ENCODE measurements around the gene RIN2.
A peak's percentile ranks its signal among the peaks of the same experiment; 100 is the strongest.

The RIN2 gene

GRCh38 chr20:19781235-19781634 is 23.2 kb downstream of the RIN2 start:
- Histone ChIP-seq H3K27me3 (peaks cover 20% of the 10 kb centered on the region), H3K4me1 (no peaks in the 10 kb centered on the region), H3K4me3 (ENCODE audit: low read depth, low read length) (no peak overlapping the region), H3K9me3 (no peaks in the 10 kb centered on the region), H3K36me3 (no peaks in the 10 kb centered on the region)
- no peak for DNase-seq
- TF ChIP-seq, protein P1, sequence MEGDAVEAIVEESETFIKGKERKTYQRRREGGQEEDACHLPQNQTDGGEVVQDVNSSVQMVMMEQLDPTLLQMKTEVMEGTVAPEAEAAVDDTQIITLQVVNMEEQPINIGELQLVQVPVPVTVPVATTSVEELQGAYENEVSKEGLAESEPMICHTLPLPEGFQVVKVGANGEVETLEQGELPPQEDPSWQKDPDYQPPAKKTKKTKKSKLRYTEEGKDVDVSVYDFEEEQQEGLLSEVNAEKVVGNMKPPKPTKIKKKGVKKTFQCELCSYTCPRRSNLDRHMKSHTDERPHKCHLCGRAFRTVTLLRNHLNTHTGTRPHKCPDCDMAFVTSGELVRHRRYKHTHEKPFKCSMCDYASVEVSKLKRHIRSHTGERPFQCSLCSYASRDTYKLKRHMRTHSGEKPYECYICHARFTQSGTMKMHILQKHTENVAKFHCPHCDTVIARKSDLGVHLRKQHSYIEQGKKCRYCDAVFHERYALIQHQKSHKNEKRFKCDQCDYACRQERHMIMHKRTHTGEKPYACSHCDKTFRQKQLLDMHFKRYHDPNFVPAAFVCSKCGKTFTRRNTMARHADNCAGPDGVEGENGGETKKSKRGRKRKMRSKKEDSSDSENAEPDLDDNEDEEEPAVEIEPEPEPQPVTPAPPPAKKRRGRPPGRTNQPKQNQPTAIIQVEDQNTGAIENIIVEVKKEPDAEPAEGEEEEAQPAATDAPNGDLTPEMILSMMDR (IDR thresholded peaks at IDR 0.05; ENCODE audit: low read depth, low read length), result no peak

- H3K36me3 ChIP-seq, result no peaks in the 10 kb centered on the region
- no peaks in the 10 kb centered on the region for H3K4me1 ChIP-seq
These were observed 24.6 kb downstream of the RIN2 start for GRCh38 chr20:19782669-19783068.

GRCh38 chr20:19783966-19784401 is 25.9 kb downstream of the RIN2 start:
- no peaks in the 10 kb centered on the region for H3K4me1 ChIP-seq
- TF ChIP-seq, protein P1 (IDR thresholded peaks at IDR 0.05; ENCODE audit: low read depth, low read length), result no peak
- no peaks in the 10 kb centered on the region for H3K9me3 ChIP-seq
- no peak overlapping the region for H3K4me3 ChIP-seq (ENCODE audit: low read depth, low read length)
- DNase-seq, result peak; percentile 27
- no peaks in the 10 kb centered on the region for H3K36me3 ChIP-seq
- H3K27me3 ChIP-seq, result peaks cover 6% of the 10 kb centered on the region

More at GRCh38 chr20:19782669-19783068, 24.6 kb downstream of the RIN2 start:
- H3K27me3 ChIP-seq, result peaks cover 19% of the 10 kb centered on the region
- TF ChIP-seq, protein P1 (IDR thresholded peaks at IDR 0.05; ENCODE audit: low read depth, low read length), result no peak
- H3K4me3 ChIP-seq (ENCODE audit: low read depth, low read length), result no peak overlapping the region
- DNase-seq, result no peak
- no peaks in the 10 kb centered on the region for H3K9me3 ChIP-seq

DNA sequence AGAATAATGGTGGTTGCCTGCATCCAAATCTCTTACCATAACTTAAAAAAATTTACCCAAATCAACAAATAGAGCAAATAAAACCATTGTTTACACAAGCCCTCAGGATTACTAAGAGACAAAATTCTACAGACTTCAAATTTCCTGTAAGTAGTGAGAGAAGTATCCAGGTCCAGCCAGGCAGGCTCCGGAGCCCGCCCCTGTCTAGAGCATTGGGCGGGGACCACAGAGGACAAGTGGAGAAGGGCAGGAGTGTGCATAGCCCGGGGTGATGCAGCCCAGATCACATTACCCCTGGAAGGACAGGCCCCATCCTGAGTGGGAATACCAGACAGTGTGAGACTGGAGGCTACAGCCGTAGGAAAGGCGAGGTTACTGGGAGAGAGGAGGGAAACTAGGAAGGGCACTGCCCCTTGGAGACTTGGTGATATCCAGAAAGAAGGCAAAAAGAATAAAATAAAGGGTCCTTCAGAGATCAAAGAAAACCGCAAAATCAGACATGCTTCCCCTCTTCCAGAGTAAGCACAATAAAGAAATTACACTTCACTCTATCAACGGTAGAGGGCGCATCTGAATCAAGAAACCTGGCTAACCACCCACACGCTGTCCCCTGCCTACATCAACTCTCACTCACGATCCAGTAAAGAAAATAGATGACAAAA is 26.6 kb downstream of the RIN2 start:
- peak; percentile 42 for DNase-seq
- Histone ChIP-seq H3K4me1 (no peaks in the 10 kb centered on the region), H3K9me3 (no peaks in the 10 kb centered on the region), H3K36me3 (no peaks in the 10 kb centered on the region), H3K4me3 (ENCODE audit: low read depth, low read length) (no peak overlapping the region), H3K27me3 (no peaks in the 10 kb centered on the region; the same call in none of the 2 replicates)
- TF ChIP-seq, protein P1 (IDR thresholded peaks at IDR 0.05; ENCODE audit: low read depth, low read length), result peak; percentile 84

- no peaks in the 10 kb centered on the region for H3K36me3 ChIP-seq
- no peak overlapping the region for H3K4me3 ChIP-seq (ENCODE audit: low read depth, low read length)
- TF ChIP-seq, protein P1 (IDR thresholded peaks at IDR 0.05; ENCODE audit: low read depth, low read length), result no peak
These were observed 27.3 kb downstream of the RIN2 start for GRCh38 chr20:19785173-19785982.

DNA sequence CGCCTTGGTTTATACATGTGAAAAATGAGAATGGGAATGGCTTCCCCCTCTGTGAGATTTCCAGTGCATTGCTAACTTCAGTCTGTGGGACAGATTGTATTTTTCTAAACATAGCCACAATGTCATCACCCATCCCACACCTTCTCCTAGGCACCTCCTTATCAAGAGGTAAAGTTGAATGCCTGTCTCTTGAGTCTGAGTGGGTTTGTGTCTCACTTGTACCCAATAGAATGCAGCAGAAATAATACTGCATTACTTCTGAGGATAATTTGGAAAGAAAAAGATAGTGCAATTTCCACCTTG is 27.9 kb downstream of the RIN2 start:
- TF ChIP-seq, protein P1 (IDR thresholded peaks at IDR 0.05; ENCODE audit: low read depth, low read length), result no peak
- no peaks in the 10 kb centered on the region for H3K36me3 ChIP-seq
- H3K4me1 ChIP-seq, result no peaks in the 10 kb centered on the region
- DNase-seq, result no peak
- no peaks in the 10 kb centered on the region; the same call in 1 of the 2 replicates for H3K27me3 ChIP-seq
- H3K4me3 ChIP-seq (ENCODE audit: low read depth, low read length), result no peak overlapping the region
- no peaks in the 10 kb centered on the region for H3K9me3 ChIP-seq

More at GRCh38 chr20:19785173-19785982, 27.3 kb downstream of the RIN2 start:
- no peak for DNase-seq
- Histone ChIP-seq H3K4me1 (no peaks in the 10 kb centered on the region), H3K27me3 (no peaks in the 10 kb centered on the region; the same call in none of the 2 replicates), H3K9me3 (no peaks in the 10 kb centered on the region)
